Kidney epithelial cell (primary cell): ENCODE results near the gene PRKCD. TPM values are rescaled to one million over a fixed set of nuclear protein-coding genes. Genes with fewer than 3 reads are reported as not detected.
A peak's percentile ranks its signal among the peaks of the same experiment; 100 is the strongest.

Source experiments
- DNase-seq: peaks from one replicate; pipeline ENCODE4 v3.0.0-alpha.2; 2010; ENCODE audit warnings: low read depth
- H3K27me3 ChIP-seq: 2 replicates; pipeline ENCODE4 v1.6.0; 2011; ENCODE audit warnings: low read length; ENCODE audit not compliant: control insufficient read depth, insufficient read depth
- H3K36me3 ChIP-seq: 2 replicates; pipeline ENCODE4 v1.5.1; 2011; ENCODE audit warnings: low read length; ENCODE audit not compliant: control insufficient read depth, insufficient read depth
- H3K4me3 ChIP-seq: 2 replicates; pipeline ENCODE4 v1.5.1; 2011; ENCODE audit warnings: low read depth, mild to moderate bottlenecking, control low read depth, low read length
- total RNA-seq: library from RNA; depleted of rRNA; stranded (reverse); fragments of >200 nt; gene quantifications from 2 replicates; pipeline ENCODE4 v1.2.3, GENCODE V29; 2015
- TF ChIP-seq, protein P1 (sequence below): IDR thresholded peaks from 2 replicates; pipeline ENCODE4 v1.5.1; 2011; ENCODE audit warnings: mild to moderate bottlenecking, moderate library complexity, low read length, control low read depth, inconsistent platforms; ENCODE audit not compliant: insufficient read depth, poor library complexity, severe bottlenecking

The PRKCD gene
- total RNA-seq: 6.9 and 10.1 TPM in 2 replicates

DNA sequence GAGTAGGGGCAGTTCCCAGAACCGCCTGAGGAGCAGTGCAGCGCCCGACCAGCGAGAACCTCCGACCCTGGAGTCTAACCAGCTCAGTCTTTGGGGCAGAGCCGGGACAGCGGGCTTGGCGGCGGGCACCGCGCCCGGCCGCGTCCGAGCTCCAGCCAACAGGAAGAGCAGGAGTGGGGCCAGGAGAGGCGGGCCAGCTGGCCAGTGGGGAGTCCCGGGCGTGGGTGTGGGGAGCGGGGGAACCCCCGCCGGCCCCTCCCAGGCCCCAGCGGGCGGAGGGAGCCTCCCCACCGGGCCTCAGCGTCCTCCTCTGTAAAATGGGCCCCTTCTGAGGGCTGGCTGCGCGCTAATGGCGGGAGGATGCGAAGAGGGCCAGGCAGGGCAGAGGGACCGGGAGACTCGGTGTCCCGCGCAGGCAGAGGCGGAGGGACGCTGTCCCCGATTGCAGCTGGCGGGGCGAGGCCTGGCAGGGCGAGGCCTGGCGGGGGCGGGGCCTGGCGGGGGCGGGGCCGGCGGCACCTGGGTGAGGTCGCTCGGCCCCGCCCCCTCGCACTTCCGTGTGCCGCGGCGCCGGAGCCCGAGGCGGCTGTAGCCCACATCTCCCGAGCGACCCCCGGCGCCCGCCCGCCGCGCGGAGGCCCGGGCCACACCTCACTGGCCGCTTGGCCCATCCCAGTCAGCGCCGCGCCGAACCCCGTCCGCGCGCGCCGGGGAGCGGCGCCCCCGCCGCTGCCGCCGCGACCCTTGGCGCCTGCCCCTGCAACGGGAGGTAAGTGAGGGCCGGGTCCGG, at the start of gene PRKCD:
Gene PRKCD (plus strand): TSS at position 550 of the 790 bp plus-strand sequence. CDS start 17,214 bp downstream, outside the sequence.
- peak; percentile 43 for DNase-seq
- Histone ChIP-seq H3K36me3 (no peaks in the 10 kb centered on the region), H3K4me3 (peak within 1 kb of the TSS; percentile 63), H3K27me3 (peaks cover 4% of the 10 kb centered on the region)
- TF ChIP-seq, protein P1, sequence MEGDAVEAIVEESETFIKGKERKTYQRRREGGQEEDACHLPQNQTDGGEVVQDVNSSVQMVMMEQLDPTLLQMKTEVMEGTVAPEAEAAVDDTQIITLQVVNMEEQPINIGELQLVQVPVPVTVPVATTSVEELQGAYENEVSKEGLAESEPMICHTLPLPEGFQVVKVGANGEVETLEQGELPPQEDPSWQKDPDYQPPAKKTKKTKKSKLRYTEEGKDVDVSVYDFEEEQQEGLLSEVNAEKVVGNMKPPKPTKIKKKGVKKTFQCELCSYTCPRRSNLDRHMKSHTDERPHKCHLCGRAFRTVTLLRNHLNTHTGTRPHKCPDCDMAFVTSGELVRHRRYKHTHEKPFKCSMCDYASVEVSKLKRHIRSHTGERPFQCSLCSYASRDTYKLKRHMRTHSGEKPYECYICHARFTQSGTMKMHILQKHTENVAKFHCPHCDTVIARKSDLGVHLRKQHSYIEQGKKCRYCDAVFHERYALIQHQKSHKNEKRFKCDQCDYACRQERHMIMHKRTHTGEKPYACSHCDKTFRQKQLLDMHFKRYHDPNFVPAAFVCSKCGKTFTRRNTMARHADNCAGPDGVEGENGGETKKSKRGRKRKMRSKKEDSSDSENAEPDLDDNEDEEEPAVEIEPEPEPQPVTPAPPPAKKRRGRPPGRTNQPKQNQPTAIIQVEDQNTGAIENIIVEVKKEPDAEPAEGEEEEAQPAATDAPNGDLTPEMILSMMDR: peak; percentile 50

DNA sequence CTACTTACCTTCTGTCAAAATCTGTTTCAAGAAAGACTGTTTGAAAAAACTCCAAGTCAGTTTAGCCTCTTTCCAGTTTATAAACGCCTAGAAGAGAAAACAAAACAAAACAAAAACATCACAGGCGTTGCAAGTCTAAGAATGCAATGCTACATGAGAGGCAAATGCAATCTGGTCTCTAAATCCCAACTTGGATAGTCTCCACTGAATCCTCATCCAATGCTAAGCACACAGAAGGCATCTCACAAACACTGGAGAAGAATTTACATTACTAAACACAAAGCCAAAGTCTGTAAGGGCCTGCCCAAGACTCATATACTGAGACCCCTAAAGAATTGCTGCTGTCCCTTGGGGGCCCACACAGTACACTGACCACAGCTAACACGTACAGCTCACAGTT, 49.2 kb upstream of the PRKCD start:
- Histone ChIP-seq H3K27me3 (no peaks in the 10 kb centered on the region), H3K36me3 (no peaks in the 10 kb centered on the region), H3K4me3 (no peak overlapping the region)
- TF ChIP-seq, protein P1: no peak
- DNase-seq: no peak

DNA sequence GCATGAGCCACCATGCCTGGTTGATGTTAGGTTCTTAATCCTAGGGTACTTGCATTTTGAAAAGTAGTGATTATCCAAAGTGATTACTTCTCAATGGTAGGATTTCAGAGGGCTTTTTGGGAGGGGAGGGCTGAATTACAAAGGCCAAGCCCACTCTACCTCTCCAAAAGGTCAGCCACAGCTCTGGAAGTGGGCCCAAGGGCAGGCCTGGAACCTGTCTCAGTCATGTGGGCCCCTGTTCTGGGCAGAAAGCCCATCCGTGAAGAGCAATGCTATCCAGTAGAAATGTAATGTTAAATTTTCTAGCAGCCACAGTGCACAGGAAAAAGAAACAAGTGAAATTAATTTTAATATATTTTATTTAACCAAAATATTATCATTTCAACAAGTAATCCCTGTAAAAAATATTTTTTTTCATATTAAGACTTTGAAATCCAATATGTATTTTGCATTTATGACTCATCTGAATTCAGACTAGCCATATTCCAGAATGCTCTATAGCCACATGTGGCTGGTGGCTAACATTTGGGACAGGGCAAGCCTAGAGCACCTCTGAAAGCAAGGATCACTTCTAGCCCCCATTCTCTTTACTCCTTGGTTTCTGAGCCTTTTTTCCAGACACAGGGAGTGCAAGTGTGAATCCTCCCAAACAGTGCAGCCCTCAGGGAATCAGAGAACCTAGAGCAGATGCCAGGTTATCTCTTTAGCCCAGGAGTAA, 47.6 kb upstream of the PRKCD start:
- DNase-seq: no peak
- TF ChIP-seq, protein P1: no peak
- H3K4me3 ChIP-seq: no peak overlapping the region
- no peaks in the 10 kb centered on the region for H3K27me3 ChIP-seq
- H3K36me3 ChIP-seq: no peaks in the 10 kb centered on the region

DNA sequence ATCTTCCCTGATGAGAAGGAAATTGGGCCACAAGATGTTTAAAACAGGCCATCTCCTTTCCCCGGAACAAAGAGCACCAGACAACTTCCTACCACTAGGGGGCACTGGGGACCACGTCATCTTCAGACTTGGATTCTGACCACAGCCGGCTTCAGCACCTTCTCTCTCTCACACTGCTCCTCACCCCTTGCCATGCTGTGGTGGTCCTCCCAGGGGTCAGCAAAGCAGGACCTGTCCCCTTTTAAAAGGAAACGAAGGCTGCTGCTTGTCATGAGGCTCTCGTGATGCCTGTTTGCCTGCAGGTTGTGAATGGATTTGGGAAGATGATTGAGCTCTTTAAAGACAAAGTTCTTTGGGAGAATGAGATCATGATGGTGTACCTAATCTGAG, 47.0 kb upstream of the PRKCD start:
- TF ChIP-seq, protein P1: peak; percentile 85
- Histone ChIP-seq H3K36me3 (no peaks in the 10 kb centered on the region), H3K4me3 (no peak overlapping the region), H3K27me3 (no peaks in the 10 kb centered on the region)
- DNase-seq: no peak

DNA sequence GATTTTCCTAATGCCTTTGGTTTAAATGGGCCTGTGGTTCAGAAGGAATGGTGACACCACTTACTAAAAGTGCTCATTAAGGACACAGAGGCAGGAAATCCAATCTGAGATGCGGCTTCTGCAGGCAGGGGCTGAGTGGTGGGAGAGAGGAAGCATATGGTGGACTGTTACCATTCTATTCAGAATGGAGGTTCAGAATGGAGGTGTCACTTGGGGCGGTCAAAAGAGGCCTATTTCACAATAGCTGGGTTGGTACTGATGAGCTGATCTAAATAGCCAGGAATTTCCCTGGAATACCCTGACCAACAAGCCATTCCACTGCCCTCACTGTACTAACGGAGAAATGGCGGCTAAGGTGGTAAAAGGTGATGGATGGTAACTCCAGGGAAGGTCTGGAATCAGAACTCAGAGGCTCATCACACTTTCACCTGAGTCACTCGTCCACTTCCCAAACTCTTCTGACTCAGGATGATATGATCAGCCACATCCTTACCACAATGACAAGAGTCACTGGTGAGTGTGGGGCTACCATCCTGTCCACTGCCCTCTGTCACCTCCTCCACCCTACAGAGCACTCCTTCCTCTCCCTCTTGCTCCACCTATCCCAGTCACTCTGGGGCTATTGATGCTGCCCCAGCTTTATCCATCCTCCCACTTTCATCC, 46.5 kb upstream of the PRKCD start:
- no peak for DNase-seq
- H3K27me3 ChIP-seq: no peaks in the 10 kb centered on the region
- no peaks in the 10 kb centered on the region for H3K36me3 ChIP-seq
- TF ChIP-seq, protein P1: no peak
- no peak overlapping the region for H3K4me3 ChIP-seq
